ENCODE data around the gene BCAS3.

The BCAS3 gene

GRCh38 chr17:60825351-60825750 is 147.7 kb downstream of the BCAS3 start:
- H3K27ac ChIP-seq: no peak overlapping the region
- ChIA-PET CTCF (interaction anchor here (1.2 kb wide), 1 partner anchor 15 kb away, joined by 3 read pairs; no protein-coding TSS in a partner anchor), POLR2A (ENCODE audit: low non-redundant PET) (no interaction called here)
- no peak for TF ChIP-seq CTCF (conservative IDR thresholded peaks at IDR 0.05; ENCODE audit: low read depth)
- DNase-seq (ENCODE audit: low spot score): no peak

GRCh38 chr17:60827943-60828342 is 150.3 kb downstream of the BCAS3 start:
- H3K27ac ChIP-seq: no peak overlapping the region
- ChIA-PET CTCF (no interaction called here), POLR2A (ENCODE audit: low non-redundant PET) (no interaction called here)
- no peak for DNase-seq (ENCODE audit: low spot score)
- TF ChIP-seq CTCF (conservative IDR thresholded peaks at IDR 0.05; ENCODE audit: low read depth): no peak

GRCh38 chr17:60832151-60832585 is 154.5 kb downstream of the BCAS3 start:
- H3K27ac ChIP-seq: no peak overlapping the region
- TF ChIP-seq CTCF (conservative IDR thresholded peaks at IDR 0.05; ENCODE audit: low read depth): no peak
- POLR2A ChIA-PET (ENCODE audit: low non-redundant PET): no interaction called here
- CTCF ChIA-PET: no interaction called here
- DNase-seq (ENCODE audit: low spot score): no peak

GRCh38 chr17:60832631-60833030 is 155.0 kb downstream of the BCAS3 start:
- TF ChIP-seq CTCF (conservative IDR thresholded peaks at IDR 0.05; ENCODE audit: low read depth): no peak
- CTCF ChIA-PET: interaction anchor here (0.6 kb wide), 1 partner anchor 313 kb away, joined by 5 read pairs; no protein-coding TSS in a partner anchor
- H3K27ac ChIP-seq: no peak overlapping the region
- POLR2A ChIA-PET (ENCODE audit: low non-redundant PET): no interaction called here
- DNase-seq (ENCODE audit: low spot score): no peak

GRCh38 chr17:60840456-60840855 is 162.8 kb downstream of the BCAS3 start:
- DNase-seq (ENCODE audit: low spot score): no peak
- H3K27ac ChIP-seq: no peak overlapping the region
- POLR2A ChIA-PET (ENCODE audit: low non-redundant PET): no interaction called here
- no peak for TF ChIP-seq CTCF (conservative IDR thresholded peaks at IDR 0.05; ENCODE audit: low read depth)
- CTCF ChIA-PET: no interaction called here

GRCh38 chr17:60845012-60845411 is 167.4 kb downstream of the BCAS3 start:
- CTCF ChIA-PET: no interaction called here

More at GRCh38 chr17:60845012-60845411, 167.4 kb downstream of the BCAS3 start:
- no peak for DNase-seq (ENCODE audit: low spot score)
- TF ChIP-seq CTCF (conservative IDR thresholded peaks at IDR 0.05; ENCODE audit: low read depth): no peak
- POLR2A ChIA-PET (ENCODE audit: low non-redundant PET): no interaction called here
- H3K27ac ChIP-seq: no peak overlapping the region

Data from RWPE1 (cell line).